PFSK-1 (cell line): ENCODE data around the gene EXOSC7.

ENCODE experiments used
- FOXP2 ChIP-seq: optimal IDR thresholded peaks from 2 replicates; pipeline ENCODE3; 2011; ENCODE audit warnings: borderline replicate concordance, control low read depth, inconsistent platforms; ENCODE audit not compliant: insufficient read depth; ENCODE audit errors: extremely low read length, extremely low read depth
- POLR2AphosphoS5 ChIP-seq: IDR thresholded peaks from 2 replicates; pipeline ENCODE4 v1.6.1; 2012; ENCODE audit warnings: low read depth, mild to moderate bottlenecking, control low read depth, low read length, moderate library complexity
- REST ChIP-seq, 2 experiments: IDR thresholded peaks; 2 replicates each; pipeline versions ENCODE4 v1.6.1 to v1.8.0; 2011 to 2012; ENCODE audit warnings: low read depth in 2 of 2, low read length in 2 of 2, control low read depth in 1 of 2, inconsistent platforms in 1 of 2, mild to moderate bottlenecking in 1 of 2, moderate library complexity in 1 of 2; ENCODE audit not compliant: insufficient read depth in 1 of 2
- SIN3A ChIP-seq: IDR thresholded peaks from 2 replicates; pipeline ENCODE4 v1.6.1; 2012; ENCODE audit warnings: mild to moderate bottlenecking, low read length, moderate library complexity, borderline replicate concordance; ENCODE audit not compliant: insufficient read depth
- TAF1 ChIP-seq: IDR thresholded peaks from 2 replicates; pipeline ENCODE4 v1.6.1; 2012; ENCODE audit warnings: low read length, control low read depth, borderline replicate concordance; ENCODE audit not compliant: insufficient read depth

DNA sequence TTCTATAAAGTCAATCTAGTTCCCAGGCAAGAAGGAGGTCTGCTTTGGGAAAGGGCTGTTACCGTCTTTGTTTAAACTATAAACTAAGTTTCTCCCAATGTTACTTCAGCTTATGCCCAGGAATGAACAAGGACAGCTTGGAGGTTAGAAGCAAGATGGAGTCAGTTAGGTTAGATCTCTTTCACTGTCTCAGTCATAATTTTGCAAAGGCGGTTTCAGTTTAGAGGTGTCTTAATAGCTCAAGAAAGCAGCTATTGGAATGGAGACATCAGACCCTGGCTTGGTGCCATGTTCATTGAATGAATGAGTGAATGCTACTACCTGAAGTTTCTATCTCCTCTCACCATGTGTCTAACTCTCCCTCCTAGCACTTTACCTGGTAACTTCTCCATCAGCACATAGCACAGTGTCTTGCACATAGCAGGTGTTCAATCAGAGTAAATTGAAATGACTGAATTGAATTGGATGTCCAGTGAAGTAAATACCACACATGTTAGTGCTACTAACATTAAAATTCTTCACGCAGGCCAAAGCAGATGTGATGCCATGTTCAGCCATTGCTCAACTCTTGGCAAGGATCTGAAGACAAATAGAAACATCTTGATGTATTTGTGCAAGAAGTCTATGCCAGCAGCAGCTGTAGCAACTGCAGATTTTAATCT, 78.3 kb downstream of the EXOSC7 start:
- TF ChIP-seq REST (IDR thresholded peaks at IDR 0.05; ENCODE audit: insufficient read depth in 1 of 2, low read depth in 2 of 2, low read length in 2 of 2) (no peak), TAF1 (no peak), POLR2AphosphoS5 (no peak), SIN3A (no peak), FOXP2 (no peak)
